HCT116 (cell line): ENCODE data around the gene MAN2B1. TPM values are rescaled to one million over a fixed set of nuclear protein-coding genes. Genes with fewer than 3 reads are reported as not detected.

ENCODE experiments used
- ATAC-seq: fragments of 200-7000 bp; cut with Tn5 transposase; 2 replicates; pipeline ENCODE4 v1.9.1; 2020; ENCODE audit warnings: mild to moderate bottlenecking, moderate library complexity
- BruUV-seq: library from RNA; stranded (reverse); fragments of 400-500 nt; replicated peaks from 2 replicates; lab custom pipeline; 2021; lab: Mats Ljungman, UMichigan
- CTCF ChIA-PET: fragments of 300-600 bp; sonication (Branson Sonifier 250); formaldehyde crosslinking; loops from one replicate; lab custom pipeline; 2021; ENCODE audit warnings: antibody characterized with exemption; lab: Charles Lee
- POLR2A ChIA-PET: fragments of 300-600, 350-600 bp; sonication (Branson Sonifier 250); formaldehyde crosslinking; loops from one replicate; lab custom pipeline; 2021; ENCODE audit warnings: antibody characterized with exemption; lab: Charles Lee
- RAD21 ChIA-PET, 2 experiments: fragments of 300-600 bp; sonication (Branson Sonifier 250); formaldehyde crosslinking; loops; one replicate each; lab custom pipeline; 2023; ENCODE audit warnings: low total read pairs in 2 of 2; ENCODE audit not compliant: uncharacterized antibody in 2 of 2, unreplicated experiment in 2 of 2, low non-redundant PET in 1 of 2; lab: Charles Lee
- DNase-seq: peaks from one replicate; pipeline ENCODE4 v3.0.0-alpha.2; 2010; ENCODE audit warnings: low read depth, low spot score
- H2AFZ ChIP-seq: fragments of 200-600 bp; shearing (Covaris generic), sonication (generic); 2 replicates; pipeline ENCODE4 v1.6.1; 2017; ENCODE audit warnings: low read depth, mixed run types, mixed read lengths, antibody characterized with exemption, low read length; ENCODE audit not compliant: poor library complexity, severe bottlenecking
- H3K27ac ChIP-seq: 2 replicates; pipeline ENCODE4 v1.5.1; 2012; ENCODE audit warnings: low read depth, low read length
- H3K27me3 ChIP-seq: fragments of 200-600 bp; sonication (generic); 2 replicates; pipeline ENCODE4 v1.6.1; 2016; ENCODE audit warnings: mixed run types, low read length, mixed read lengths; ENCODE audit not compliant: insufficient read depth
- H3K36me3 ChIP-seq, 2 experiments: fragments of 200-500 bp in 1 of 2; fragments of 200-600 bp in 1 of 2; sonication (Bioruptor generic) in 1 of 2; sonication (generic) in 1 of 2; 2 replicates each; pipeline versions ENCODE4 v1.5.1 to v1.6.1; 2014 to 2016; ENCODE audit warnings: low read length in 2 of 2, inconsistent platforms in 1 of 2, mixed read lengths in 1 of 2, mixed run types in 1 of 2; ENCODE audit not compliant: insufficient read depth in 2 of 2, control insufficient read depth in 1 of 2
- H3K4me1 ChIP-seq, 2 experiments: fragments of 200-600 bp in 1 of 2; sonication (generic) in 1 of 2; 2 replicates each; pipeline versions ENCODE4 v1.5.1 to v1.6.1; 2012 to 2017; ENCODE audit warnings: low read length in 2 of 2, inconsistent platforms in 1 of 2, mild to moderate bottlenecking in 1 of 2, mixed read lengths in 1 of 2, mixed run types in 1 of 2, moderate library complexity in 1 of 2; ENCODE audit not compliant: insufficient read depth in 2 of 2, control insufficient read depth in 1 of 2
- H3K4me2 ChIP-seq: fragments of 200-600 bp; sonication (generic); 2 replicates; pipeline ENCODE4 v1.6.1; 2017; ENCODE audit warnings: mixed run types, low read length, mixed read lengths
- H3K4me3 ChIP-seq, 2 experiments: fragments of 200-600 bp in 1 of 2; sonication (generic) in 1 of 2; replicated peaks in 1 of 2; 2 replicates each; pipeline ENCODE4 v1.5.1; 2011 to 2016; ENCODE audit warnings: low read length in 2 of 2, control low read depth in 1 of 2, low read depth in 1 of 2, mild to moderate bottlenecking in 1 of 2, mixed read lengths in 1 of 2, mixed run types in 1 of 2
- H3K79me2 ChIP-seq: fragments of 200-600 bp; sonication (generic); 2 replicates; pipeline ENCODE4 v1.6.1; 2017; ENCODE audit warnings: mild to moderate bottlenecking, mixed run types, low read length, moderate library complexity, mixed read lengths; ENCODE audit not compliant: insufficient read depth
- H3K9ac ChIP-seq: fragments of 200-600 bp; sonication (generic); 2 replicates; pipeline ENCODE4 v1.6.1; 2016; ENCODE audit warnings: low read length, mixed read lengths
- H3K9me2 ChIP-seq: fragments of 200-600 bp; sonication (generic), shearing (Covaris generic); 2 replicates; pipeline ENCODE4 v1.6.1; 2017; ENCODE audit warnings: mixed run types, mild to moderate bottlenecking, moderate library complexity; ENCODE audit not compliant: insufficient read depth
- H3K9me3 ChIP-seq, 2 experiments: fragments of 200-500 bp in 1 of 2; fragments of 200-600 bp in 1 of 2; sonication (Bioruptor generic) in 1 of 2; sonication (generic) in 1 of 2; 2 replicates each; pipeline ENCODE4 v1.6.1; 2014 to 2017; ENCODE audit warnings: low read length in 2 of 2, mixed read lengths in 2 of 2, inconsistent platforms in 1 of 2, low read depth in 1 of 2, mild to moderate bottlenecking in 1 of 2, mixed run types in 1 of 2, moderate library complexity in 1 of 2; ENCODE audit not compliant: control insufficient read depth in 1 of 2, insufficient read depth in 1 of 2
- H4K20me1 ChIP-seq: fragments of 200-600 bp; sonication (generic), shearing (Covaris generic); 2 replicates; pipeline ENCODE4 v1.6.1; 2017; ENCODE audit warnings: mixed run types, mild to moderate bottlenecking, moderate library complexity; ENCODE audit not compliant: insufficient read depth
- CBX3 ChIP-seq: IDR thresholded peaks from 2 replicates; pipeline ENCODE4 v1.6.1; 2012; ENCODE audit warnings: low read depth
- CEBPB ChIP-seq: IDR thresholded peaks from 2 replicates; pipeline ENCODE4 v1.6.1; 2012; ENCODE audit warnings: low read depth
- EGR1 ChIP-seq: IDR thresholded peaks from 2 replicates; pipeline ENCODE4 v1.6.1; 2012; ENCODE audit warnings: low read depth
- EZH2 ChIP-seq: fragments of 200-600 bp; sonication (generic); IDR thresholded peaks from 2 replicates; pipeline ENCODE4 v1.6.1; 2017; ENCODE audit warnings: antibody characterized with exemption, mixed run types
- JUND ChIP-seq: IDR thresholded peaks from 2 replicates; pipeline ENCODE4 v1.6.1; 2012
- POLR2AphosphoS5 ChIP-seq: IDR thresholded peaks from 2 replicates; pipeline ENCODE4 v1.6.1; 2011; ENCODE audit warnings: mild to moderate bottlenecking, low read depth, low read length, moderate library complexity
- RAD21 ChIP-seq: IDR thresholded peaks from 2 replicates; pipeline ENCODE4 v1.6.1; 2012; ENCODE audit warnings: low read depth, mild to moderate bottlenecking
- SIN3A ChIP-seq: IDR thresholded peaks from 2 replicates; pipeline ENCODE4 v1.6.1; 2012; ENCODE audit warnings: low read depth
- YY1 ChIP-seq: IDR thresholded peaks from 2 replicates; pipeline ENCODE4 v1.6.1; 2011; ENCODE audit warnings: low read length, low read depth, moderate library complexity, mild to moderate bottlenecking; ENCODE audit not compliant: insufficient replicate concordance; ENCODE audit errors: extremely low read depth
- ZFX ChIP-seq: fragments of 450-650 bp; IDR thresholded peaks from 2 replicates; pipeline ENCODE4 v1.6.1; 2017
- ZNF274 ChIP-seq: fragments of 200-500 bp; sonication (Bioruptor generic); IDR thresholded peaks from 2 replicates; pipeline ENCODE4 v1.6.1; 2014; ENCODE audit warnings: mild to moderate bottlenecking, low read depth, low read length, inconsistent platforms
- intact Hi-C: fragments of 100-400 bp; cut with micrococcal nuclease; formaldehyde crosslinking; loops from 2 replicates; pipeline ENCODE4 v1.10.0; 2022
- total RNA-seq: library from RNA; stranded (reverse); gene quantifications from one replicate; pipeline ENCODE4 v1.2.1, GENCODE V29; 2021; ENCODE audit not compliant: unreplicated experiment
- TF ChIP-seq, protein P1 (sequence below): IDR thresholded peaks from 2 replicates; pipeline ENCODE4 v1.6.1; 2011; ENCODE audit warnings: mild to moderate bottlenecking, low read length, moderate library complexity; ENCODE audit not compliant: insufficient replicate concordance; ENCODE audit errors: extremely low read depth
- TF ChIP-seq, protein P2 (sequence below), 3 experiments: fragments of 200-600 bp in 1 of 3; sonication (generic) in 1 of 3; IDR thresholded peaks in 2 of 3; conservative IDR thresholded peaks in 1 of 3; 2 replicates each; pipeline ENCODE4 v1.5.1; 2012 to 2017; ENCODE audit warnings: low read depth in 2 of 3, low read length in 2 of 3, antibody characterized with exemption in 1 of 3, borderline replicate concordance in 1 of 3, control low read depth in 1 of 3, mild to moderate bottlenecking in 1 of 3, mixed read lengths in 1 of 3, mixed run types in 1 of 3, moderate library complexity in 1 of 3; ENCODE audit not compliant: insufficient read depth in 1 of 3
- TF ChIP-seq, protein P3 (sequence below): IDR thresholded peaks from 2 replicates; pipeline ENCODE4 v1.6.1; 2012

Gene MAN2B1
- total RNA-seq, 1 experiment from 2014 or later: 48.3 TPM

DNA sequence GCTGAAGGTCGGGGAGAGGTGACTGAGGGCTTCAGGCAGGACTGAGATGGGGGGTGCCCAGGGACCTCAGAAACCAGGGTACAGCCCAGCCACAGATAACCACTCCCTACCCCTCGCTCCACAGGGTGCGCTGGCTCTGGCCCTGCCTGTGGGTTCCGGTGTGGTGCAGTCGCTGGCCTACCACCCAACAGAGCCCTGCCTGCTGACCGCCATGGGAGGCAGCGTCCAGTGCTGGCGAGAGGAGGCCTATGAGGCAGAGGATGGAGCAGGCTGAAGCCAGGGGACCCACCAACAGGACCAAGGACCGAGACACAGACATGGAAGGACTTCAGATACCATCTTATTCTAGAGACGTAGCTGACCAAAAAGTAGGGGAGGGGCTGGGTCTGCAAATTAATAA lies 8.9 kb upstream of the MAN2B1 start:
- Histone ChIP-seq H2AFZ (no peak overlapping the region), H3K4me2 (no peak overlapping the region), H3K9ac (no peak overlapping the region), H3K4me3 (no peak overlapping the region), H3K36me3 (peaks cover 25 to 58% of the 10 kb centered on the region in 2 experiments; a peak in 3 of 4 replicates), H4K20me1 (no peaks in the 10 kb centered on the region), H3K9me2 (no peaks in the 10 kb centered on the region), H3K79me2 (peaks cover 32% of the 10 kb centered on the region), H3K4me1 (peaks cover 9 to 18% of the 10 kb centered on the region in 2 experiments; a peak in 3 of 4 replicates), H3K9me3 (no peaks in the 10 kb centered on the region), H3K27me3 (no peaks in the 10 kb centered on the region), H3K27ac (no peak overlapping the region)
- DNase-seq: no peak
- ChIA-PET POLR2A (no interaction called here), CTCF (no interaction called here), RAD21 (no interaction called here)
- TF ChIP-seq, protein P1, sequence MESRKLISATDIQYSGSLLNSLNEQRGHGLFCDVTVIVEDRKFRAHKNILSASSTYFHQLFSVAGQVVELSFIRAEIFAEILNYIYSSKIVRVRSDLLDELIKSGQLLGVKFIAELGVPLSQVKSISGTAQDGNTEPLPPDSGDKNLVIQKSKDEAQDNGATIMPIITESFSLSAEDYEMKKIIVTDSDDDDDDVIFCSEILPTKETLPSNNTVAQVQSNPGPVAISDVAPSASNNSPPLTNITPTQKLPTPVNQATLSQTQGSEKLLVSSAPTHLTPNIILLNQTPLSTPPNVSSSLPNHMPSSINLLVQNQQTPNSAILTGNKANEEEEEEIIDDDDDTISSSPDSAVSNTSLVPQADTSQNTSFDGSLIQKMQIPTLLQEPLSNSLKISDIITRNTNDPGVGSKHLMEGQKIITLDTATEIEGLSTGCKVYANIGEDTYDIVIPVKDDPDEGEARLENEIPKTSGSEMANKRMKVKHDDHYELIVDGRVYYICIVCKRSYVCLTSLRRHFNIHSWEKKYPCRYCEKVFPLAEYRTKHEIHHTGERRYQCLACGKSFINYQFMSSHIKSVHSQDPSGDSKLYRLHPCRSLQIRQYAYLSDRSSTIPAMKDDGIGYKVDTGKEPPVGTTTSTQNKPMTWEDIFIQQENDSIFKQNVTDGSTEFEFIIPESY: no peak
- TF ChIP-seq ZFX: no peak
- no peak for TF ChIP-seq SIN3A
- TF ChIP-seq CBX3: no peak
- no peak for TF ChIP-seq JUND
- TF ChIP-seq CEBPB: no peak
- TF ChIP-seq RAD21: no peak
- TF ChIP-seq YY1: no peak
- no peak for TF ChIP-seq ZNF274
- TF ChIP-seq POLR2AphosphoS5: no peak
- no peak for TF ChIP-seq EZH2
- no peak for TF ChIP-seq EGR1
- TF ChIP-seq, protein P2, sequence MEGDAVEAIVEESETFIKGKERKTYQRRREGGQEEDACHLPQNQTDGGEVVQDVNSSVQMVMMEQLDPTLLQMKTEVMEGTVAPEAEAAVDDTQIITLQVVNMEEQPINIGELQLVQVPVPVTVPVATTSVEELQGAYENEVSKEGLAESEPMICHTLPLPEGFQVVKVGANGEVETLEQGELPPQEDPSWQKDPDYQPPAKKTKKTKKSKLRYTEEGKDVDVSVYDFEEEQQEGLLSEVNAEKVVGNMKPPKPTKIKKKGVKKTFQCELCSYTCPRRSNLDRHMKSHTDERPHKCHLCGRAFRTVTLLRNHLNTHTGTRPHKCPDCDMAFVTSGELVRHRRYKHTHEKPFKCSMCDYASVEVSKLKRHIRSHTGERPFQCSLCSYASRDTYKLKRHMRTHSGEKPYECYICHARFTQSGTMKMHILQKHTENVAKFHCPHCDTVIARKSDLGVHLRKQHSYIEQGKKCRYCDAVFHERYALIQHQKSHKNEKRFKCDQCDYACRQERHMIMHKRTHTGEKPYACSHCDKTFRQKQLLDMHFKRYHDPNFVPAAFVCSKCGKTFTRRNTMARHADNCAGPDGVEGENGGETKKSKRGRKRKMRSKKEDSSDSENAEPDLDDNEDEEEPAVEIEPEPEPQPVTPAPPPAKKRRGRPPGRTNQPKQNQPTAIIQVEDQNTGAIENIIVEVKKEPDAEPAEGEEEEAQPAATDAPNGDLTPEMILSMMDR (IDR thresholded peaks at IDR 0.05 in 2 of 3, conservative IDR thresholded peaks at IDR 0.05 in 1 of 3; ENCODE audit: borderline replicate concordance in 1 of 3, insufficient read depth in 1 of 3, low read depth in 2 of 3, low read length in 2 of 3): no peak
- TF ChIP-seq, protein P3, sequence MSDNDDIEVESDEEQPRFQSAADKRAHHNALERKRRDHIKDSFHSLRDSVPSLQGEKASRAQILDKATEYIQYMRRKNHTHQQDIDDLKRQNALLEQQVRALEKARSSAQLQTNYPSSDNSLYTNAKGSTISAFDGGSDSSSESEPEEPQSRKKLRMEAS: no peak
- BruUV-seq: no TSS peak
- intact Hi-C loops: no loop called here
- no peak for ATAC-seq
